ENCODE measurements around the gene CCDC57.
"Not testable (repeated sequence)": the region's sequence is repeated elsewhere in the genome, so short reads cannot be mapped to it uniquely, and the experiment has no call there.

CCDC57 gene

DNA sequence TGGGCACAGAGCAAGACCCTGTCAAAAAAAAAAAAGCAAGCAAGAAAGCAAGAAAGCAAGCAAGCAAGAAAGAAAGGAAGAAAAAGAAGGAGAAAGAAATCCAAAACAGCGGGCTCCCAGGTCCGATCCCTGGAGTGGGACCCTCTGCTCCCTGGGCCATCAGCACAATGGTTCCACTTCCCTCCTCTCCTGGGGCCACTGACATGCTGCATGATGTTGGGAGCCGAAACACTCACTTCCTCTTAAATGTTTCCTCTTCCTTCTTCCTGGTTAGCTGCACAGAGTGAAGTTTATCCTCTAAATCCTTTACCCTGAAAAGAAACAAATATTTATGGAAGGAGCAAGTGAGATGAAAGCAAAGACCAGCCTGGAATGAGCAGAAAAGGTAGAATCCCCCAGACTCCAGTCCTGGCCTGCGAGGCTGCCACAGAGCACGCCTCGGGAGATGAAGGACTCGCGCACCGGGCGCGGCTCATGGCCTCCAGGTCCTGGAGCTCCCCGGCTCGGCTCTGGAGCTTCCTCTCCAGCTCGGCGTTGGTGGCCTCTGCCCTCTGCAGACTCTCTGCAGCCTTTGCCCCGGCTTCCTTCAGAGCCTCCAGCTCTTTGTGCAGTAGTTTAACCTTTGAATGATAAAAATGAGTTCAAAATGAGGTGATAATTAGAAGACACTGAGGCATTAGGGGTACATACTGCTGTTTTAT, 19.0 kb downstream of the CCDC57 start:
- DNase-seq, result no peak
- in situ Hi-C loops (cut with HindIII; ENCODE audit: low pct_ligation_motif_present, low pct_unique_long_range_greater_than_20kb, low sequenced_read_pairs), result no loop called here

DNA sequence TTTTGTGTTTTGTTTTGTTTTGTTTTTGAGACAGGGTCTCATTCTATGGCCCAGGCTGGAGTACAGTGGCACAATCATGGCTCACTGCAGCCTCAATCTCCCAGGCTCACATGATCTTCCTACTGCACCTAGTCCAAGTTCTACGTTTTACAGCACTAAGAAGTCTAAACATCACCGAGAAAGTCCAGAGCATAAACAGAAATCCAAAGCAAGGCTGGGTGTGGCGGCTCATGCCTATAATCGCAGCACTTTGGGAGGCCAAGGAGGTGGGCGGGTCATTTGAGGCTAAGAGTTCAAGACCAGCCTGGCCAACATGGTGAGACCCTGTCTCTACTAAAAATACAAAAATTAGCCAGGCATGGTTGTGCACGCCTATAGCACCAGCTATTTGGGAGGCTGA, 19.6 kb downstream of the CCDC57 start:
- in situ Hi-C loops (cut with HindIII; ENCODE audit: low pct_ligation_motif_present, low pct_unique_long_range_greater_than_20kb, low sequenced_read_pairs); DNase-seq: not testable (repeated sequence)

GRCh38 chr17:82188001-82188961, 24.4 kb downstream of the CCDC57 start:
- in situ Hi-C loops (cut with HindIII; ENCODE audit: low pct_ligation_motif_present, low pct_unique_long_range_greater_than_20kb, low sequenced_read_pairs), result no loop called here
- no peak for DNase-seq

GRCh38 chr17:82187500-82187899, 25.1 kb downstream of the CCDC57 start:
- in situ Hi-C loops (cut with HindIII; ENCODE audit: low pct_ligation_motif_present, low pct_unique_long_range_greater_than_20kb, low sequenced_read_pairs), result no loop called here
- DNase-seq, result no peak

DNA sequence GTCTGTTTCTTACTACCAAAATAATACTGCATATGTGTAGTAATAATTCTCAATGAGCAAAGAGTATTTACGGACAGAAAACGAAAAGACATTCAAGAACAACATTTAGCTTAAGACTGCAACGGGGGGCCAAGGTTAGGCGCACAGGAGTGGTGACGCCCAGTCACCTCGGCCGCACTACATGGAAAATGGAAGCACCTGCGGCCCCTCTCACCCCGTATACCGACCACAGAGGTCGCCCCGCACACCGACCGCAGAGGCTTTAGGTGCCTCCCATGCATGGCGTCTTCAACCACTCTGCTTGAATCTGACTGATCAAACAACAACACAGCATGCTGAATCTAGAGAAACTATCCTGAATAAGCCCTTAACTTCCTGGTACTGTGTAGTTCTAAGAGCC, 26.4 kb downstream of the CCDC57 start:
- in situ Hi-C loops (cut with HindIII; ENCODE audit: low pct_ligation_motif_present, low pct_unique_long_range_greater_than_20kb, low sequenced_read_pairs), result no loop called here
- DNase-seq, result no peak

DNA sequence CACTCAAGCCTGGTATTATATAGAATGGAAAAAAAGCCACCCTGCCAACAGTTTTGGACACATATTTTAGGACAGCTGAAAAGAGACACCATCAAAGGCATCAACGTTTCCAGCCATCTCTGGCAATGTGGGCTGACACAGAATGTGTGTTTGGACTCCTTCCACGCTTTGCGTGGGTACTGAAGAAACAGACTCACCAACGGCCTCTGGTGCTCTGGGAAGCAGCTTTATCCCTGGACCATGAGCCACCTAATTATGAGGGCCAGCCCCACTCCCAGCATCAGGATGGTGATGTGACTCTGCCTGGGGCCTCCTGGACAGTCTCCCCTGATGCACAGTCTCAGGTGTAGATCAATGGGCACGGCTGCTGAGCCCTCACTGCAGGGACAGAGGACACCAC, 27.9 kb downstream of the CCDC57 start:
- in situ Hi-C loops (cut with HindIII; ENCODE audit: low pct_ligation_motif_present, low pct_unique_long_range_greater_than_20kb, low sequenced_read_pairs), result no loop called here
- no peak for DNase-seq

DNA sequence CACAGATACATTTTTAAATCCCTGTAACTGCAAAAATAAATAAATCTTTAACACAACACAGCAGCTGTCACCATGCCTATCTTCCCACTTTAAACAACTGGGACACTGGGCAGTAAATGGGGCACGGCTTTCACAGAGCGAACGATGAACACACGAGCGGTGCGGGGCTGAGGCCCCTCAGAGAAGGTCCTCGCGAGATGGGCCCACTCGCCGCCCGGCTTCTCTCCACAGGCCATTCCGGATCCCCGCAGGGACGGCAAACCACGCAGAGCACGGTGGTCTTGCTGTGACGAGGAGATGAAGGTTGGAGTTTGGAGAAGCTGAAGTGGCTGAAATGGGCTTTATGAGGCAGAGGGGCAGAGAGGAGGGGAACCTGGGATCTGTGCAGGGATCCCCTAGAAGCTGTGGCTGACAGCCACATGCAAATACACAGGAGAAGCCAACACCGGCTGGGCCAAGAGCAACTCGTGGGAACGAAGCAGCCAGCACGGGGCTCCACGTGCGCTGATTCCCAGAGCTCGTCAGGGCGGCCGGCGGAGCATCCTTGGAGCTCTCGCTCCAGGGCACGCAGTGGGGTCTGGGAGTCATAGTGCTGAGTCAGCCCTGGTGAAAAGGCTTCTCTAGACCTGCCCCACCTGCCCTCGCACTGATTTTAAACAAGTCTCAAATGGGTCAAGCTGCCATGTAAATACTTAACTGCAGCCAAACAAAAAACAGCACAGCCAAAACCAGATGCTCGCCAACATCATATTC, 31.7 kb downstream of the CCDC57 start:
- in situ Hi-C loops (cut with HindIII; ENCODE audit: low pct_ligation_motif_present, low pct_unique_long_range_greater_than_20kb, low sequenced_read_pairs), result no loop called here
- DNase-seq, result no peak

DNA sequence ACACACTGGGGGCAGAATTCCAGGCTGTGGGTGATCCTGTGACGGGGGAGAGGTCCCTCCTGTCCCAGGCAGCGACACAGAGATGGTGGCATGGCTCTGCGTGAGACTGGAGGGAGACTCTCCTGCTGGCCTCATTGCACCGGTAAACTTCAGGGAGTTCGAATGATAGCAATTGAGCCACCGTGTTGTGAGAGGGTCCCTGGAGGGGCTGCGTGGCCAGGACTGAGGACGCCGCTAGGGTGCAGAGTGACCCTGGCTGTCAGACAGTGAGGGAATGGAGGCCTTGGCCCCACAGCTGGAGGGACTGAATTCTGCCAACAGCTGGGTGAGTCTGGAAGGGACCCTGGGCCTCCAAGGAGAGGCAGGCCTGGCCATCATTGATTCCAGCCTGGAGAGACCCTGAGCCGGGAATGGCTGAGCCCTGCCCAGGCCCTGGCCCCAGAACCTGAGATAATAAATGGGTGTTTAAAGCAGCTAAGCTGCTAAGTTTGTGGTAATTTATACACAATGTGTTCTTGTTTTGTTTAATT, 32.6 kb downstream of the CCDC57 start:
- DNase-seq, result no peak
- in situ Hi-C loops (cut with HindIII; ENCODE audit: low pct_ligation_motif_present, low pct_unique_long_range_greater_than_20kb, low sequenced_read_pairs), result no loop called here

DNA sequence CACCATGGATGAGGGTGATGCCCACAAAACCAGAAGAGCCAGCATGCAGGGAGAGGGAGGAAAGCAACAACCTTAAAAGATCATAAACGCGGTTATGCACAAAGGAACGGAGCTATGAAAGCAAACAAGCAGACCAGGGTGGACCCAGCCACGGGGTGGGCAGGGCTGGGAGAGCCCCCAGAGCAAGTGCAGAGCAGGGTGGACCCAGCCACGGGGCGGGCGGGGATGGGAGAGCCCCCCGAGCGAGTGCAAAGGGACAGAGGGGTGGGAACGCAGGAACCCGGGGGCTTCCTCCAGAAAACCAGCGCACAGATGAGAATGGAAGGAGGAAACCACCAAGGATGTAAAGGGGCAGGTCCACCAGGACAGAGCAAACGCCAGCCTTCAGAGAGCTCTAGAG, 33.2 kb downstream of the CCDC57 start:
- no peak for DNase-seq

DNA sequence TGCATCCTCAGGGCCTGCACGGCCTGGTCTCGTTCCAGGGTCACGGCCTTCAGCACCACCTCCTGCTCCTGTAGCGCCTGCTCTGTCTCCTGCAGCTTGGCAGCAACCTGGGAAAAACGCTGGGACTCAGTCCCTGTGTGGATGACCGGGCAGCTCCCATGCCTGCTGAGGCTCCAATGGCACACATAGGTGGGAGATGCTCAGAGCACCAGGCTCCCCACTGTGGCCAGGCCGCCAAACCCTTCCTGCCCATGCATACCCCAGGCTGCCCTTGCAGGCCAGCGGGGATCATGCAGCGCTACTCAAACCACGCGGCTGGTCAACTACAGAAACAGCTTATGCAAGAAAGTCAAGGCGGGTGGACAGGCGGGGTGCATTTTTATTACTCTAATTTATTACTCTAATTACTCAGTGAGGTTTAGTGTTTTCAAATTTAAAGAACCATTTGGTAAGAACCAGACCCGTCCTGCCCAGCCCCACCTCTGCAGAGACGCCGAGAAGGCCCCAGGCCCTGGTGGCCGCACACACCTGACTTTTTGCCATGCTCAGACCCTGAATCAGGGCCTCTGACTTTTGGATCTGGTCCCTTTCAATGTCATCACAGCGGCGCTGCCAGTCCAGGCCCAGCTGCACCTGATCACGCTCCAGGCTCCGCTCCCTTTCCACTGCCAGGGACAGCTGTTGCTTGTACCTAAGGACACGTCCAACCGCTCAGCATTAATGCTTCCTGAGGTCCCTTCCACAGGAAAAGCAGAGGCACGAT, 34.0 kb downstream of the CCDC57 start:
- in situ Hi-C loops (cut with HindIII; ENCODE audit: low pct_ligation_motif_present, low pct_unique_long_range_greater_than_20kb, low sequenced_read_pairs), result no loop called here

More for the DNA sequence above, 33.2 kb downstream of the CCDC57 start:
- in situ Hi-C loops (cut with HindIII; ENCODE audit: low pct_ligation_motif_present, low pct_unique_long_range_greater_than_20kb, low sequenced_read_pairs), result no loop called here

DNA sequence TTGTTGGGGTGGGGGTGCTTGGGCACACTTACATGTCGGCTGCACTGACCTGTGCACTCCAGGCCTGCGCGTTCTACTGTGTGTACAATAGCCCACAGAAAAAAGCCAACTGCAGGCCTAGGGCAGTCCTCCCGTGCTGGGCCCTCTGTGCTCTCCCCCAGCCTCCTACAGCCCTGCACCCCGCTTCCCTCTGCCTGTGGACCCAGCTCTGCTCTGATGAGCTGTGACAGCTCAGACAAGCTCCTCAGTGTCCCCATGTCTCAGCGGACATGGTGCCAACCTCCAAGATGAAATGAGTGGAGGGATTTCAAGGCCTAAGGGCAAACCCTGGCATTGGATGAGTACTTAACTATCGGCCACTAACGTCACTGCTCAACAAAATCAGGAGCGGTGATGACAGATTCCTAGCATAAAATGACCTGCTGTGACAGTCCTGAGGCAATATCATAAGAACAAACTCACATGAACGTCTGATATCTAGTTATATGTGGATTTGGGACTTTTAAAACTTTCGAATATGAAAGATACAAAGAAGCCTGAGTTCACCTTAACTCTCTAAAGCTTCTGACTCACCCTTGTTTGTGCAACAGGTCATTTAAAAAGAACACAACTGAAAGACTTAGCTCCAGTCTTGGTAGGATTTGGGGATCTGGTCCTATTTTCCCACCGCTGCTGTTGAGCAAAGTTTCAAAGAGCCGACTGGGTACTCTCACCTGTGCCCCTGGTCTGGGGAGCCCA, 34.7 kb downstream of the CCDC57 start:
- in situ Hi-C loops (cut with HindIII; ENCODE audit: low pct_ligation_motif_present, low pct_unique_long_range_greater_than_20kb, low sequenced_read_pairs), result no loop called here

More for the DNA sequence above, 34.0 kb downstream of the CCDC57 start:
- DNase-seq, result no peak

DNA sequence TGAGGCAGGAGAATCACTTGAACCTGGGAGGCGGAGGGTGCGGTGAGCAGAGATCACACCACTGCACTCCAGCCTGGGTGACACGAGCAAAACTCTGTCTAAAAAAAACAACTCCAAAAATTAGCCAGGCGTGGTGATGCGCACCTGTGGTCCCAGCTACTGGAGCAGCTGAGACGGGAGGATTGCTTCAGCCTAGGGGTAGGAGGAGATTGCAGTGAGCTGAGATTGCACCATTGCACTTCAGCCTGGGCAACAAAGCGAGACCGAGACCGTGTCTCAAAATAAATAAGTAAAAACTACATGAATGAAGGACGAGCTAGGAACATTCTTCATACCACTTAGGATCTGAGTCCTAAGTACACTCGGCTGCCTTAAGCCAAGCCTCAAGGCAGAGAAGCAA, 35.4 kb downstream of the CCDC57 start:
- DNase-seq, result no peak
- in situ Hi-C loops (cut with HindIII; ENCODE audit: low pct_ligation_motif_present, low pct_unique_long_range_greater_than_20kb, low sequenced_read_pairs), result no loop called here

More for the DNA sequence above, 34.7 kb downstream of the CCDC57 start:
- DNase-seq, result no peak

DNA sequence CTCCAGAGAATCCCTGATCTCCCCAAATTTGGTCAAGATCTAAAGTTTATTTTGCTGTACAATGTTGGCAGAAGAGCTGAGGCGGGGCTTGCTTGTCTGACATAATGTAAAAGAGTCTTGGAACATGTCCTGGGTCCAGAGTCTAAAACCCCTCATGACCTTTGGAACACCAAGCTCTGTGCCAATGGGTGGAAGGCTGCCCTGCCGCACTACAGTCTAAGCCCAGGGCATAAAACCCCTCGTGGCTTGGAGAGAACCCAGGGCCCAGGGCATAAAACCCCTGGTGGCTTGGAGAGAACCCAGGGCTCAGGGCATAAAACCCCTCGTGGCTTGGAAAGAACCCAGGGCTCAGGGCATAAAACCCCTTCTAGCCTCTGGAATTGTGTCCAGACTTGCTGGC, 36.7 kb downstream of the CCDC57 start:
- no peak for DNase-seq

GRCh38 chr17:82175201-82175600, 37.4 kb downstream of the CCDC57 start:
- DNase-seq, result no peak
- in situ Hi-C loops (cut with HindIII; ENCODE audit: low pct_ligation_motif_present, low pct_unique_long_range_greater_than_20kb, low sequenced_read_pairs), result no loop called here

More for the DNA sequence above, 36.7 kb downstream of the CCDC57 start:
- in situ Hi-C loops (cut with HindIII; ENCODE audit: low pct_ligation_motif_present, low pct_unique_long_range_greater_than_20kb, low sequenced_read_pairs), result no loop called here

DNA sequence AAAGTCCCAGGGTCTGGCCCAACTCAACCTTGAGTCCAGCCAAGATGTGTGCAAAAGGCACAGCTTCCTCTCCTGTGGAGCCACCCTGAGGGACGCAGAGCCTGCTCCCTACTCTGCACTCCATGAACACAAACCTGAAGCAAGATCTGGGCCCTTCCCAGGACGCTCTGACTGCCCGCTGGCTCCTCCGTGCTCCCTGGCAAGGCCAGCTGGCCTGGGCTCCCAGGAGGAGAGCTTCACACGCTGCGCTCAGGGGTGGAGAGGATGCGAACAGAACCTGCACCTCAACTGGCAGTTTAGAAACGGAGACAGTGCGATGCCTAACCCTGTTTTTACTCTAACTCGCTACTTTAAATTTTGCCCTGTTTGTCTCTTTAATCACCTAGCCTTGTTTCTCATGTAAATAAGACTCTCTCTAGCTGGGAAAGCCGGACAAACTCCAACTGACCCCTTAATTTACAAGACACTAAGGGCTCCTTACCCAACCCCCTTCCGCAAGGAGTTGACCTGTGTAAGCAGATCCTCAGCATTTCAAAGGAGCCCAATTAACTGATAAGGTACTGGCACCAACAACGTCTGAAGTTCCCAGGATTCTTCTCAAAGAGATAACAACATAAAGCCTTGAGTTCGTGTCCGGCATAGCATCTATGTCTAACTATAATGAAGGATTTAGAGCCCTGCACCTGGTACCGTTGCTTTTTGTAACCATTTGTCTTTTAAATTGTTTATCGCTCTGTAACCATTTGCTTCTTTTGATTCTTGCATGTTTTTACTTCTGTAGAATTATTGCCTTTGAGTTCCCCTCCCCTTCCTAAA, 38.4 kb downstream of the CCDC57 start:
- DNase-seq; in situ Hi-C loops (cut with HindIII; ENCODE audit: low pct_ligation_motif_present, low pct_unique_long_range_greater_than_20kb, low sequenced_read_pairs): not testable (repeated sequence)

DNA sequence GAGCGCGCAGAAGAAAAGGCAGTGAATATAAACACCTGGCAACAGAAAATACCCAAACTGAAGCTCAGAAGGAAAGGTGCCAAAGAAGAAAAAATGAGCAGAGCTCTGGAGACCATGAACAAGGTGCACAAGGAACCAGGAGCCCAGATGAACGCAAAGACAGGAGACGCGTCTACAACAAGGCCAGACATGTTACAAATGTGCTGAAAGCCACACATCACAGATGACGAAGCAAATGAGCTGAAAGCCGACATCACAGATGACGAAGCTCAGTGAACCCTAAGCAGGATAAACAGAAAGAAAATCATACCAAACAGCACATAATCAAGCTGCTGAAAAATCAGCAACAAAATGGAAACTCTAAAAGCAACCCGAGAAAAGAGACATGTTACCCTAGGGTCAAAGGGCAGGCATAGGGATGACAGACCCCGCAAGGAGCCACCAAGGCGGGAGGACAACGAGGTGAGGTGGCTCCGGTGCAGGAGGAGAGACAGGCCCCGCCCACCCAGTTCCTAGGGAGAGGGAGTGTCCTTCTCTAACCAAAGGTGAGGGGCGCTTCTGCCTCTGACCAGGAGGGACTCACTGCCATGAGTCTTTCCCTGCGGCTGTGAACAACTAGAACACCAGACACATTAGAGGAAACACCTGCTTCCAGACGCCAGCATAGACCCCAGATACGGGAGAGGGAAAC, 39.1 kb downstream of the CCDC57 start:
- in situ Hi-C loops (cut with HindIII; ENCODE audit: low pct_ligation_motif_present, low pct_unique_long_range_greater_than_20kb, low sequenced_read_pairs), result no loop called here
- DNase-seq, result no peak

All from ACHN (cell line).